Peyer's patch (tissue), 4 donors: ENCODE measurements around the gene CCNDBP1.

Experiments used
- POLR2A ChIP-seq, 2 donors: fragments of 450-650 bp; IDR thresholded peaks; one replicate each; pipeline ENCODE4 v1.5.1; 2017; ENCODE audit warnings: antibody characterized with exemption in 2 of 2, mild to moderate bottlenecking in 2 of 2, moderate library complexity in 2 of 2
- TF ChIP-seq, protein P1 (sequence below), 6 experiments: fragments of 450-650 bp in 4 of 6; fragments of 200-600 bp in 2 of 6; sonication (generic) in 1 of 6; IDR thresholded peaks; one replicate each; pipeline ENCODE4 v1.5.1; 2017 to 2019; ENCODE audit warnings: antibody characterized with exemption in 6 of 6, mild to moderate bottlenecking in 3 of 6, moderate library complexity in 1 of 6

DNA sequence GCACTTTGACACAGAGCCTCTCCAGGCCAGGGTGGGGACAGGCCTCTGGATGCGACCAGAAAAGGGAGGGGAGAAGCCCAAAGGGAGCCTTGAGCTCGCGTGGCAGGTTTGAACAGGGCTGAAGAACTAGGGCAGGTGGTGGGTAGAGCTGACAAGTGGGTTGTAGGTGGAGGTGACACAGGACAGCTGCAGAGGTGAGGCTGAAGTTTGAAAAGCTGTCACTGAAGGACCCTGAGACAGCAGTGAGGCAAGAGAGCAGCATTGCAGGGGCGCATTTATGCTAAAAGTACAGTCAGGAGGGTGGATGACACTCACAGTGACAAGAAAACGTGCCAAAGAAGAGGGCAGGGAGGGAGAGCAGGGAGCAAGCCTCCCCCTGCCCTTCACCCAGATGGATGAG lies 57.4 kb downstream of the CCNDBP1 start:
- TF ChIP-seq, protein P1, sequence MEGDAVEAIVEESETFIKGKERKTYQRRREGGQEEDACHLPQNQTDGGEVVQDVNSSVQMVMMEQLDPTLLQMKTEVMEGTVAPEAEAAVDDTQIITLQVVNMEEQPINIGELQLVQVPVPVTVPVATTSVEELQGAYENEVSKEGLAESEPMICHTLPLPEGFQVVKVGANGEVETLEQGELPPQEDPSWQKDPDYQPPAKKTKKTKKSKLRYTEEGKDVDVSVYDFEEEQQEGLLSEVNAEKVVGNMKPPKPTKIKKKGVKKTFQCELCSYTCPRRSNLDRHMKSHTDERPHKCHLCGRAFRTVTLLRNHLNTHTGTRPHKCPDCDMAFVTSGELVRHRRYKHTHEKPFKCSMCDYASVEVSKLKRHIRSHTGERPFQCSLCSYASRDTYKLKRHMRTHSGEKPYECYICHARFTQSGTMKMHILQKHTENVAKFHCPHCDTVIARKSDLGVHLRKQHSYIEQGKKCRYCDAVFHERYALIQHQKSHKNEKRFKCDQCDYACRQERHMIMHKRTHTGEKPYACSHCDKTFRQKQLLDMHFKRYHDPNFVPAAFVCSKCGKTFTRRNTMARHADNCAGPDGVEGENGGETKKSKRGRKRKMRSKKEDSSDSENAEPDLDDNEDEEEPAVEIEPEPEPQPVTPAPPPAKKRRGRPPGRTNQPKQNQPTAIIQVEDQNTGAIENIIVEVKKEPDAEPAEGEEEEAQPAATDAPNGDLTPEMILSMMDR (IDR thresholded peaks at IDR 0.05), result no peak
- TF ChIP-seq POLR2A (IDR thresholded peaks at IDR 0.05), result no peak
